ENCODE measurements around the gene MICAL2. TPM values are rescaled to one million over a fixed set of nuclear protein-coding genes. Genes with fewer than 3 reads are reported as not detected.
A peak's percentile ranks its signal among the peaks of the same experiment; 100 is the strongest.

MICAL2 gene
- total RNA-seq, 1 donor from 2014 or later = 140 TPM

GRCh38 chr11:12280838-12281565, 170.6 kb downstream of the MICAL2 start:
- no peak for DNase-seq (ENCODE audit: low read depth in 2 of 2)

GRCh38 chr11:12281571-12282478, 171.4 kb downstream of the MICAL2 start:
- peak; percentile 85 for DNase-seq (ENCODE audit: low read depth in 2 of 2)

- no peak for DNase-seq (ENCODE audit: low read depth in 2 of 2)
Observed at GRCh38 chr11:12282676-12283075, 172.3 kb downstream of the MICAL2 start.

GRCh38 chr11:12284316-12285050, 174.1 kb downstream of the MICAL2 start:
- DNase-seq (ENCODE audit: low read depth in 2 of 2) = peak in 1 of 2 donors; percentile 40

GRCh38 chr11:12285106-12285505, 174.7 kb downstream of the MICAL2 start:
- peak in 1 of 2 donors; percentile 73 for DNase-seq (ENCODE audit: low read depth in 2 of 2)

- peak; percentile 46 to 61 for DNase-seq (ENCODE audit: low read depth in 2 of 2)
Observed at GRCh38 chr11:12285811-12286222, 175.4 kb downstream of the MICAL2 start.

GRCh38 chr11:12286606-12287005, 176.2 kb downstream of the MICAL2 start:
- DNase-seq (ENCODE audit: low read depth in 2 of 2) = no peak

GRCh38 chr11:12287009-12287373, 176.6 kb downstream of the MICAL2 start:
- DNase-seq (ENCODE audit: low read depth in 2 of 2) = peak in 1 of 2 donors; percentile 88

- peak; percentile 67 to 95 for DNase-seq (ENCODE audit: low read depth in 2 of 2)
Observed at GRCh38 chr11:12287374-12288211, 177.2 kb downstream of the MICAL2 start.

GRCh38 chr11:12288212-12288930, 178.0 kb downstream of the MICAL2 start:
- peak; percentile 79 to 90 for DNase-seq (ENCODE audit: low read depth in 2 of 2)

GRCh38 chr11:12288931-12289666, 178.7 kb downstream of the MICAL2 start:
- DNase-seq (ENCODE audit: low read depth in 2 of 2) = no peak

- no peak for DNase-seq (ENCODE audit: low read depth in 2 of 2)
Observed at GRCh38 chr11:12289667-12290476, 179.5 kb downstream of the MICAL2 start.

GRCh38 chr11:12290477-12290922, 180.1 kb downstream of the MICAL2 start:
- DNase-seq (ENCODE audit: low read depth in 2 of 2) = no peak

- no peak for DNase-seq (ENCODE audit: low read depth in 2 of 2)
Observed at GRCh38 chr11:12291313-12291712, 180.9 kb downstream of the MICAL2 start.

GRCh38 chr11:12291766-12292165, 181.4 kb downstream of the MICAL2 start:
- DNase-seq (ENCODE audit: low read depth in 2 of 2) = peak in 1 of 2 donors; percentile 28

GRCh38 chr11:12292766-12293165, 182.4 kb downstream of the MICAL2 start:
- DNase-seq (ENCODE audit: low read depth in 2 of 2) = no peak

GRCh38 chr11:12293486-12293885, 183.1 kb downstream of the MICAL2 start:
- no peak for DNase-seq (ENCODE audit: low read depth in 2 of 2)

GRCh38 chr11:12294613-12295012, 184.2 kb downstream of the MICAL2 start:
- DNase-seq (ENCODE audit: low read depth in 2 of 2) = no peak

GRCh38 chr11:12295943-12296342, 185.6 kb downstream of the MICAL2 start:
- no peak for DNase-seq (ENCODE audit: low read depth in 2 of 2)
